SH-SY5Y (cell line): ENCODE data around the gene PRKG1.

ENCODE experiments used
- GATA2 ChIP-seq: IDR thresholded peaks from 2 replicates; pipeline ENCODE4 v1.6.1; 2011; ENCODE audit warnings: mild to moderate bottlenecking, low read depth, low read length
- GATA3 ChIP-seq: IDR thresholded peaks from 2 replicates; pipeline ENCODE4 v1.6.1; 2011; ENCODE audit warnings: low read depth, mild to moderate bottlenecking, low read length, moderate library complexity

Gene PRKG1

DNA sequence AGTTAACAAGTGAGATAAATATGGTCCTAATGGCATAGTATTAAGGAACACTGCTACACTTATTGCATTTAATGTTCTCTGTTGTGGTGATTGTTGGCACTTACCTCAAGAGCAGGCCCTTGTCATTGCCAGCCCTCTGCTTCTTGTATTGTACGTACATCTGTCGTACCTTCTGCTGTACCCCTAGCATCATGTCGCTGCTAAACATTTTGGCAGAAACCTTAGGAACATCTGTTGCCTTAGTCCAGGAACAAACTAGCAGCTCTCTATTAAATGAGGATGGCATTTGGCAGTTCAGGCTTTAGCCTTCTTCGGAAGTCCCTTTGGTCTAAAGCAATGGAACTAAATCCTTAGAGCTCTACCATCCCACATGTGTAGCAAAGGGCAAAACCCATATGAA is 47.6 kb downstream of the PRKG1 start:
- TF ChIP-seq GATA2 (no peak), GATA3 (no peak)

DNA sequence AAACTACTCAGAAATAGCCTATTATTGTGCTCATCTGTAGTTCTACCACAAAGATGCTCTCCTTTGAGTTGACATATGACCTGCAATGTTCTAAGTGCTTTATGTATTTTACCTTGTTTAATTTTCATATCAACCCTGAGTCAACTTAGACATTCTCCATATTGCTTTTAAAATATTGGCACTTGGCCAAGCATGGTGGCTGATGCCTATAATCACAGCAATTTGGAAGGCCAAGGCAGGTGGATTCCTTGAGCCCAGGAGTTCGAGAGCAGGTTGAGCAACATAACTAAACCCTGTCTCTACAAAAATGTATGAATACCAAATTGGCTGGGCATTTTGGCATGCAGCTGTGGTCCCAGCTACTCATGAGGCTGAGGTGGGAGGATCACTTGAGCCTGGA is 50.6 kb downstream of the PRKG1 start:
- TF ChIP-seq GATA2: no peak
- no peak for TF ChIP-seq GATA3

DNA sequence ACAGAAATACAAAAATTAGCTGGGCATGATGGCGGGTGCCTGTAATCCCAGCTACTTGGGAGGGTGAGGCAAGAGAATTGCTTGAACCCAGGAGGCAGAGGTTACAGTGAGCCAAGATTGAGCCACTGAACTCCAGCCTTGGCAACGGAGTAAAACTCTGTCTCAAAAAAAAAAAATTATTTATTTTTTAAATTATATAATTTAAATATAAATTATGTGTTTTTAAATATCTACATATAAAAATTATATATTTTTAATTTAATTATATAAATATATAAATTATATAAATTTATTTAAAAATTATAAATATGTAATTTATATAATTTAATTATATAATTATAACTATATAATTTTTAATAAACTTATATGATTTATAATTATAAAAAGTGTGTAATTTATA is 51.2 kb downstream of the PRKG1 start:
- no peak for TF ChIP-seq GATA2
- no peak for TF ChIP-seq GATA3

DNA sequence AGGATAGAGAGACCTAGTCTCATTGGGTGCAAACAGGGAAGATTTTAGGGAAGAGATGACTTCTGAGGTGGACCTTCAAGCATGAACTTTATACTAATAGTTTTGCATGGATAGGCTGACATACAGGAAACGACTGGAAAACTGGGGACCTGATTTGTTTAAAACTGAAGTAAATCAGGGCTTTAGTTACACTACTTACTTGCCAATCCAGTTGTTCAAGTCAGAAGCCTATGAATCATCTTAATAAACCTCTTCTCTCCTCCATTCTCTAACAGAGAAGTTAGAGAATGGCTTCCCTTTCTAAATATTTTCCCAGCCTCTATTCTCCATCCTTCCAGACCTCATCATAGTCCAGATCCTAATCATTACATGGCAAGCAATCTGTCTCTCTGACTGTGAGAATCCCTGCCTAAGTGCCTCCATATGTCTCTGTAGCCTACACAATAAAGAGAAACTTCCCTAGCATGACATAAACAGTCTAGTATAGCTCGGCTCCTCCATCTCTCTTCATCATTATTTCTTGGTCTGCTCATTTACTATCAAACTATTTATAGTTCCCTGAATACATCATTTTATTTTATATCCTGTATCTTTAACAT is 55.8 kb downstream of the PRKG1 start:
- TF ChIP-seq GATA3: peak; percentile 64
- peak; percentile 75; the same call in 1 of the 2 replicates for TF ChIP-seq GATA2

DNA sequence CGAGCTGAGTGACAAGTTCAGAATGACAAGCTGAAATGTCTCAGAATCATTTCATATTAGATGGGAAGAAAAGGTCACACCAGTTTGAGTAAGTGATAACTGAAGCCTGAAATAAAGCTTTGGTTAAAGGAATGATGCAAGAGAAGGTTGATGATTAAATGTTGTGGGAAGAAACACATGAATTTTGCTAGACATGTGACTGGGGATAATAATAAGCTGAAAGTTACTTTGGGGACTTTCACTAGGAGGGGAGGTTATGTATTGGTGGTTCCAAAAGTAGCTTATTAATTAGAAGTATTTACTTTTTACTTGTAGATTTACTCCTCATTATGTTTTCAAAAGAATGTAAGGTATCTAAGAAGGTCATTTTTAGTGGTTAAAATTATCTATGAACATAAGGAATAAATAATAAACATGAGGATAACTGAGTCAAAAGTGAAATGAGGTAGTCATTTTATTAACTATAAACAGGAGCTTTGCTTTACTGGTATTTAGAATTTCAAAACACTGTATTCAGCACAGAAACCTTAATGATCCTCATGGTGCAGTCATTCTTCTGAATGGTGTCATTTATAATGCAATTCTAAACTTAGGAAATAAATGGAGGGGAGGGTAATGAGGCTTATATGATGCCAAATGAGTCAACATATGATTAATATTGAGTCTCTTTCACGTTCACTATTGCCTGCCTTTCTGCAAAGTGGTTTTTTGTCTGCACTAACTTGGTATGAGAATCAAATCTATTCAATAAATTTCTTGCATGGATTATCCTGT is 63.7 kb downstream of the PRKG1 start:
- TF ChIP-seq GATA2 (no peak), GATA3 (no peak)

DNA sequence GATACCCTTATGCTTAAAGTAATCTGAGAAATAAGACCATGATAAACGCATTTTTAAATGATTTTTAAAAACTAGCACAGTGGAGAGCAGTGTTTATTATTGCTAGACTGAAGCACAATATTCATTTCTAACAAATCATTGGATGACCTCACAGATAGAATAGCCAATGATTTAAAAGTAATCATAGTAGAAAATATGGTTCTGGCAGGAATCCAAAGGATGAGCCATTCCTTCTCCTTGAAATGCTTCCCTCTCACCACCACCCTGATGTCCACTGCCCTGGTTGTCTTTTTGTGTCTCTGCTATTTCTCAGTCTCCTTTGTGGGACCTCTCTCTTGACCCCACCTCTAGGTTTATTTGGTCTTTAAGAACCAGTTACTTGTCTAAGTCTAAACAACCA is 64.9 kb downstream of the PRKG1 start:
- TF ChIP-seq GATA2 (no peak), GATA3 (no peak)

DNA sequence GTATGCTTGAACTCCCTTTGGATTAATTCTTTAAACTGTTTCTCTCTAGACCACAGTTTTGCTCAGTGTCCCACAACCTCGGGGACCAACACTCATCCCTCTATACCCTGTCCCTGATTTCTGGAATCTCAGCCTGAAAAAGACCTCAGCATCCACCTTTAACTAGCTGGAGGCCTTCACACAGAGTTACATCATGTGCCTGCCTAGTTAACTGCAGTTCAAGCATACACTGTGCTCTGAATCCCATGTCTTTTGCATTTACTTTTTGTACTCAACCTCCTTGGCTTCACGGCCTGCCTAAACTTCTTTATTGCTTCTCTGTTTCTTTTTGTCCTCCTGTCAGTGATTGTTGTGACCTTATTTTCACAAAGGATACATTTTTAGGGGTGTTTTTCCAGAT is 66.7 kb downstream of the PRKG1 start:
- TF ChIP-seq GATA3: no peak
- no peak for TF ChIP-seq GATA2

DNA sequence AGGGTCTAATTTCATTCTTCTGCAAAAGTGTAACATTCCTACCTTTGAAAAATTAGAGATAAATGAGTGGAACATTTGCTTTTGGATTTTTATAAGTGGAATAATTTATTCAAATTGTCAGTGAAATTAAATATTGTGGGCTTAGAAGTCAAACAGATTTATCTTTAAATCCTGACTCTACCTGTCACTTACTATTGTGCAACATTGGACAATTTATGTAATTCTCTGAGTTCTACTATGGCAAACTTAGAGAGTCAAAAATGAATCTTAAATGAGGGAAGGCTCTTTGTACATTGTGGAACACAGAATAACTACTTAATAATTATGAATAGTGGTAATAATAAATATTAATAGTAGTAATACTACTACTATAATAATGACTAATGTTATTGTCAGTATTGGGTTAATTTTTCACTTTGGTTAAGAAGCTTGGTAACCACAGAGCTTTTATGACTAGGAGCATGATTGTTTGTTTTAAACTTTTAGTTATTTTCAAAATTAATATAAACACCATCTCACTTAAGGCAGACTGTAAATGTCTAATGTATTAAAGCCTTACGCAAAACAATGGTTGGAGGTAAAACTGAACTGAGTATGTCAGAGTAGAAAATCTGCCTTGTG is 70.0 kb downstream of the PRKG1 start:
- TF ChIP-seq GATA3 (no peak), GATA2 (no peak)

DNA sequence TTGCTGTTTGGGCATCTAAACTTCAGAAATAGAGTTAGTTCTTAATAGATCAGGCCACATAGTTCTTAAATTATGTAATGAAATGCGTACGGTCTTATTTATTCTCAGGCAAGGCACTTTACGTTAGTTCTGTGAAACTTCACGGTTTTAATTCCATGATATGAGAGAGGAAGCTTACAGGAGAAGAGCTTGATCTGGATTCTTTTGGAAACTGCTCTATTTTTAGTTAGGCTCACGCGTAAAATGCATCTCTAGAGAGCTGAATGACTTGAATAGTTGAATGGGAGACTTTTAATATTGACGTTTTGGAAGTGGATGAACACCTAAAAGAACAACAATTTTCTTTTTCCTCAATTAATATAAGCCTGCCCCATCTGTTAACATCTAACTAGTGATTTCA is 71.1 kb downstream of the PRKG1 start:
- TF ChIP-seq GATA2: no peak
- no peak for TF ChIP-seq GATA3

DNA sequence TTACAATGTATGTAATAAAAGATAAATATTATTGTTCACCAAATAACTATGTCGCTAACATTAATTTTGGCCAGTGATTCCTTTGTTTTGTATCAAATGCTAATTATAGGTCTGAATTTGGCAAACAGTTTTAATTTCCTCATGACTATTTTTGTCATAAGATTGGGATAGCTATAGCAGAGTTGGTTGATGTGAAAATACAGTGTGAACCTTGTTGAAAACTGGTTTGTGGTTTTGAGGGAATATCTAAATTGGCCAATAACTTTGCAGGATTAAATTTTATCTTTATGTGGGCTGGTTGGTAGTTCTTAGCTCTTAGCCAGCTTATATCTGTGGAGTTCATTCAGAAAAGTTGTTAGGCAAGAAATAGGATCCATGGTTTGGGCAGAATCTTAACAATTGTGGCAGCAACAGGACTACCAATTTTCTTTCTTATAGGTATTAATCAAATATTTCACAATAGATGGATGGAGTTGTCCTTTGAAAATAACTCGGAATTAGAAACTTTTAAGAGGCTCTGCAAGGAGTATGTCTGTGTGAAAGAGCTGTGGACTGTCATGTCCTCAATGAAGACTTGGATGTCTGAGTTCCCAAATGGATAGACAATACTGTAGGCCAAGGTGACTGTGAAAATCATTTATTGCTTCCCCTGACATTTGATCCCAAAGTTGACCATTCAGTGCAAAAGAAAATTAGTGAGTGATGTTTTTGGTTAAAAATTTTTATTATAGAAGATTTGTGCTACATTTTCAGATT is 73.5 kb downstream of the PRKG1 start:
- TF ChIP-seq GATA3 (no peak), GATA2 (no peak)

DNA sequence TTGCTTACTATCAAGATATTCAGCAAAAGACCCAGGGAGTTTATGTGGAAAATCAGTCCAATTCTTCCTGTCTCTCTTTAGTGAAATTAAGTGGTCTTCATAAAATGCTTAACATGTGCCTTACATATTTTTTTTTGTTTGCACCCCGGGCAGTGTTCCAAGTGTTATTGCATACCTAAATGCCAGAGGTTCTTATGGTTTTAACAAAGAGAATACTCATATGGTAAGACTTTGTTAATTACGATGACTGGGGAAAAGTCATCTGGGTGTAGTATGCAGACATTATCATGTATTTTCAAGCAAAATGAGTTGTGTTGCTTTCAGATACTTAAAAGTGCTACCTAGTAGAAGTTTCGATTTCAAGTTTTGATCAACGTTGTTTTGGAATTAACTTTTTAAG is 82.6 kb downstream of the PRKG1 start:
- TF ChIP-seq GATA3: no peak
- TF ChIP-seq GATA2: no peak

DNA sequence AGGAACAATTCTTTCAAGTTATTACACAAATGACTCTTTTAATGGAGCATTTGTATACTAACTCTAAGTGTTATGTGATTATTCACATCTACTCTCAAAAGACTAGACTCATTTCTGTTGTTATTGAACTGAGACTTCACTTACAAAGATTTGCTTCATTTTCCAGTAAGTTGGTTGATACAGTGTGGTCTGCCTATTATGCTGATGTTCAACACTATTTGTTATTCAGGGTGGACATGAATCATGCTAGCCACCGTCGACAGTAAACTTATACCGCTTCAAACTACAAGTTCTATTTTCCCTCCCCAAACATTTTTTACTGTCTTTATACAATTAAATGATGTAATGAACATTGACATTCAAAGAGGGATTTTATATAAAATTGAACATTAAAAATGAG is 84.5 kb downstream of the PRKG1 start:
- TF ChIP-seq GATA2 (no peak), GATA3 (no peak)

DNA sequence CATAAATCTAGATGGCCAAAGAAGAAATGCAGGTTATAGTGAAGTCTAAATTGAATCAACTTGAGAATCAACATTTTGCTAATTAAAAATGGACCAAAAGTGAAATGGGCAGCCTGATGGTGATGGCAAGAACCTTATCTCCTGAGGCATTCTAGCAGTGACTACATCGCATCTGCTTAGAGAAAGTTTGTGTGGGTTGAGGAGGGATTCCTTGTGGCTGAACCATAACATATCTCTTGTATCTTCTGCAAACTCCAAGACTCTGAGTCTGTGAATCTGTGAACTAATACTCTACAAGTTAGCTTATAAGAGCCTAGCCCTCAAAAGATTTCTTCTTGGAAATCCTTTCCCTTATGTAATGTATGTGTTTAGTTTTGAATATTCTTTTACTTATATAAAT is 85.6 kb downstream of the PRKG1 start:
- TF ChIP-seq GATA2: no peak

DNA sequence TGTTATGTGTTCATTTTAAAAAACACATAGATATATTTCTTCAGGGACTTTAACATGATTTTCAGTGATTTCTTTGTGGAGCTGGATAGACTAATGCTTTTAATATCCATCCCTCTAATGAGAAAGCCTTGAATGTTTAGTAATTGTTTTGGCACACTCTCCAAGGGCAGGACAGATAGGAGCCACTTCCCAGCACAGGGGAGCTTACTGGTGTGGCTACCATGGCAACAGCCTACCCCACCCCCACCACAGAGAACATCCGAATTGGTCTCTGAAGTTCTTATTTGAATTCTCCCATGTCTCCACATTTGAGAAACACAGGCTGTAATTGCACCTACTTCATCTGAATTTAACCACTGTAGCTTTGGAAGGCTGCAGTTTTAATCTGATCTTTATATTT is 87.7 kb downstream of the PRKG1 start:
- no peak for TF ChIP-seq GATA3
- TF ChIP-seq GATA2: no peak
